Transverse colon (tissue), 3 donors: Measurements from ENCODE around the gene FARP1.

Experiments used
- POLR2A ChIP-seq: fragments of 450-650 bp; IDR thresholded peaks from one replicate; pipeline ENCODE4 v1.6.1; 2016; ENCODE audit warnings: antibody characterized with exemption, mild to moderate bottlenecking, moderate library complexity
- TF ChIP-seq, protein P1 (sequence below), 5 experiments: fragments of 200-600 bp in 3 of 5; fragments of 450-650 bp in 2 of 5; sonication (generic) in 3 of 5; IDR thresholded peaks; 1 replicate in 2 of 5; 2 replicates in 3 of 5; pipeline ENCODE4 v1.5.1; 2016 to 2017; ENCODE audit warnings: antibody characterized with exemption in 5 of 5, inconsistent platforms in 3 of 5, mild to moderate bottlenecking in 2 of 5, moderate library complexity in 1 of 5

DNA sequence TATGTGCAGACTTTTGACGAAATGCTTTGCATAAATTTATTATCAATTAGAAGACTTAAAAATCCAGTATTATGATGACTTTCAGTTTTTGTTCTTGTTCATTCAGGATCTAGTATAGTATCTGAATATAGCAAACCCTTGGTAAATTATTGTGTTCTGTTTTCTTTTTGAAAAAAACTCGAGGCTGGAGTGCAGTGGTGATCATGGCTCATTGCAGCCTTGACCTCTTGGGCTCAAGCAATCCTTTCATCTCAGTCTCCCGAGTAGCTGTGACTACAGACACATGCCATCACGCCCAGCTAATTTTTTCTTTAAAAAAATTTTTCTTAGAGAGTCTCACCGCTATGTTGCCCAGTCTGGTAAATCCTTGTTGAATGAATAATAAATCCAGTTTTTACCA lies 4.6 kb downstream of the FARP1 start:
- TF ChIP-seq, protein P1, sequence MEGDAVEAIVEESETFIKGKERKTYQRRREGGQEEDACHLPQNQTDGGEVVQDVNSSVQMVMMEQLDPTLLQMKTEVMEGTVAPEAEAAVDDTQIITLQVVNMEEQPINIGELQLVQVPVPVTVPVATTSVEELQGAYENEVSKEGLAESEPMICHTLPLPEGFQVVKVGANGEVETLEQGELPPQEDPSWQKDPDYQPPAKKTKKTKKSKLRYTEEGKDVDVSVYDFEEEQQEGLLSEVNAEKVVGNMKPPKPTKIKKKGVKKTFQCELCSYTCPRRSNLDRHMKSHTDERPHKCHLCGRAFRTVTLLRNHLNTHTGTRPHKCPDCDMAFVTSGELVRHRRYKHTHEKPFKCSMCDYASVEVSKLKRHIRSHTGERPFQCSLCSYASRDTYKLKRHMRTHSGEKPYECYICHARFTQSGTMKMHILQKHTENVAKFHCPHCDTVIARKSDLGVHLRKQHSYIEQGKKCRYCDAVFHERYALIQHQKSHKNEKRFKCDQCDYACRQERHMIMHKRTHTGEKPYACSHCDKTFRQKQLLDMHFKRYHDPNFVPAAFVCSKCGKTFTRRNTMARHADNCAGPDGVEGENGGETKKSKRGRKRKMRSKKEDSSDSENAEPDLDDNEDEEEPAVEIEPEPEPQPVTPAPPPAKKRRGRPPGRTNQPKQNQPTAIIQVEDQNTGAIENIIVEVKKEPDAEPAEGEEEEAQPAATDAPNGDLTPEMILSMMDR (IDR thresholded peaks at IDR 0.05), result no peak
- TF ChIP-seq POLR2A, result no peak
